HL-60 (cell line): ENCODE measurements around the gene TMEM156.

Experiments used
- CTCF ChIP-seq: IDR thresholded peaks from one replicate; pipeline ENCODE4 v1.5.1; 2011; ENCODE audit warnings: low read length, control low read depth, inconsistent platforms; ENCODE audit not compliant: insufficient read depth
- GABPA ChIP-seq: IDR thresholded peaks from 2 replicates; pipeline ENCODE4 v1.6.1; 2012; ENCODE audit warnings: low read depth
- POLR2AphosphoS5 ChIP-seq: IDR thresholded peaks from 2 replicates; pipeline ENCODE4 v1.6.1; 2012; ENCODE audit warnings: low read depth
- REST ChIP-seq: IDR thresholded peaks from 2 replicates; pipeline ENCODE4 v1.6.1; 2012; ENCODE audit warnings: low read depth; ENCODE audit not compliant: insufficient replicate concordance
- SPI1 ChIP-seq: IDR thresholded peaks from 2 replicates; pipeline ENCODE4 v1.6.1; 2012; ENCODE audit warnings: low read depth, mild to moderate bottlenecking, borderline replicate concordance

- TF ChIP-seq REST, result no peak
- TF ChIP-seq CTCF, result no peak
- no peak for TF ChIP-seq POLR2AphosphoS5
- TF ChIP-seq SPI1, result no peak
- TF ChIP-seq GABPA, result no peak
Observed at GRCh38 chr4:38928568-38928967, 103.6 kb downstream of the TMEM156 start.
